GM18511 (cell line): Measurements from ENCODE around the gene PCDHGB4.
"Not testable (repeated sequence)": the region's sequence is repeated elsewhere in the genome, so short reads cannot be mapped to it uniquely, and the experiment has no call there.

Source experiments
- ATAC-seq: cut with Tn5 transposase; IDR thresholded peaks from one replicate; pipeline ENCODE4 v1.9.1; 2021; ENCODE audit warnings: mild to moderate bottlenecking, moderate library complexity; ENCODE audit not compliant: unreplicated experiment

The PCDHGB4 gene

GRCh38 chr5:141366016-141366896, 21.2 kb upstream of the PCDHGB4 start:
- no peak for ATAC-seq

GRCh38 chr5:141369994-141370848, 17.3 kb upstream of the PCDHGB4 start, which contains the start of gene PCDHGB3:
PCDHGB3 (plus strand) TSS chr5:141370242; CDS start chr5:141370395, 153 bp downstream.
- ATAC-seq, result no peak

- ATAC-seq, result no peak
Measured at GRCh38 chr5:141371572-141372475, 15.7 kb upstream of the PCDHGB4 start.

GRCh38 chr5:141373673-141374317, 13.7 kb upstream of the PCDHGB4 start, which contains the start of gene PCDHGA6:
PCDHGA6 (plus strand) TSS chr5:141373891; CDS start chr5:141374084, 193 bp downstream.
- ATAC-seq, result no peak

GRCh38 chr5:141374627-141375026, 12.9 kb upstream of the PCDHGB4 start:
- ATAC-seq, result no peak

GRCh38 chr5:141375444-141376155, 11.9 kb upstream of the PCDHGB4 start:
- ATAC-seq, result not testable (repeated sequence)

- no peak for ATAC-seq
Measured at GRCh38 chr5:141382469-141383294, 4.8 kb upstream of the PCDHGB4 start, which contains the start of gene PCDHGA7. PCDHGA7 (plus strand) TSS chr5:141382742; CDS start chr5:141382900, 158 bp downstream.

GRCh38 chr5:141383345-141383744, 4.2 kb upstream of the PCDHGB4 start:
- no peak for ATAC-seq

- no peak for ATAC-seq
Measured at GRCh38 chr5:141384471-141385267, 2.8 kb upstream of the PCDHGB4 start.

GRCh38 chr5:141388661-141389060, 1.2 kb downstream of the PCDHGB4 start:
- ATAC-seq, result no peak

- ATAC-seq, result no peak
Measured at GRCh38 chr5:141389153-141390042, 1.9 kb downstream of the PCDHGB4 start.

- no peak for ATAC-seq
Measured at GRCh38 chr5:141392429-141393198, 5.1 kb downstream of the PCDHGB4 start, which contains the start of gene PCDHGA8. PCDHGA8 (plus strand) TSS chr5:141392633; CDS start chr5:141392814, 181 bp downstream.

GRCh38 chr5:141393267-141393666, 5.8 kb downstream of the PCDHGB4 start:
- no peak for ATAC-seq

GRCh38 chr5:141394401-141395187, 7.1 kb downstream of the PCDHGB4 start:
- ATAC-seq, result not testable (repeated sequence)
